Transverse colon (tissue), 4 donors: Measurements from ENCODE around the gene WDR26. TPM values are rescaled to one million over a fixed set of nuclear protein-coding genes. Genes with fewer than 3 reads are reported as not detected.

Experiments used
- DNase-seq: peaks from one replicate; pipeline ENCODE4 v3.0.0-alpha.2; 2019
- H3K27ac ChIP-seq, 4 donors: fragments of 200-600 bp; sonication (generic); 2 replicates each; pipeline ENCODE4 v1.5.1; 2016 to 2018; ENCODE audit warnings: inconsistent platforms in 4 of 4
- H3K27me3 ChIP-seq: fragments of 200-600 bp; sonication (generic); 2 replicates; pipeline ENCODE4 v1.5.1; 2017; ENCODE audit warnings: inconsistent platforms
- H3K36me3 ChIP-seq, 4 donors: fragments of 200-600 bp; sonication (generic); 2 replicates each; pipeline ENCODE4 v1.5.1; 2017 to 2019; ENCODE audit warnings: inconsistent platforms in 4 of 4
- H3K4me1 ChIP-seq, 4 donors: fragments of 200-600 bp; sonication (generic); 2 replicates each; pipeline ENCODE4 v1.5.1; 2017 to 2020; ENCODE audit warnings: inconsistent platforms in 4 of 4
- H3K4me3 ChIP-seq, 4 donors: fragments of 200-600 bp; sonication (generic); 1 replicate in 1 of 4; 2 replicates in 3 of 4; pipeline versions ENCODE4 v1.5.1 to v1.6.1; 2017 to 2019; ENCODE audit warnings: inconsistent platforms in 4 of 4
- H3K9me3 ChIP-seq, 2 donors: fragments of 200-600 bp; sonication (generic); 2 replicates each; pipeline ENCODE4 v1.5.1; 2017 to 2019; ENCODE audit warnings: inconsistent platforms in 2 of 2
- CTCF ChIP-seq, 5 experiments: fragments of 200-600 bp in 3 of 5; fragments of 450-650 bp in 2 of 5; sonication (generic) in 3 of 5; IDR thresholded peaks; 1 replicate in 2 of 5; 2 replicates in 3 of 5; pipeline ENCODE4 v1.5.1; 2016 to 2017; ENCODE audit warnings: antibody characterized with exemption in 5 of 5, inconsistent platforms in 3 of 5, mild to moderate bottlenecking in 2 of 5, moderate library complexity in 1 of 5
- EP300 ChIP-seq: sonication (generic); formaldehyde crosslinking; IDR thresholded peaks from one replicate; pipeline ENCODE4 v1.6.1; 2017; ENCODE audit warnings: antibody characterized with exemption, low read depth
- POLR2A ChIP-seq: fragments of 450-650 bp; IDR thresholded peaks from one replicate; pipeline ENCODE4 v1.6.1; 2016; ENCODE audit warnings: antibody characterized with exemption, mild to moderate bottlenecking, moderate library complexity
- POLR2AphosphoS5 ChIP-seq, 3 donors: sonication (generic); formaldehyde crosslinking; IDR thresholded peaks; one replicate each; pipeline ENCODE4 v1.6.1; 2016; ENCODE audit warnings: antibody characterized with exemption in 3 of 3
- WGBS, 2 donors: methylation state at CpG; one replicate each; pipeline ENCODE4 v1.1.5; 2018; ENCODE audit warnings: low coverage in 1 of 2; 5-methylcytosine and 5-hydroxymethylcytosine counted together
- in situ Hi-C, 4 donors: fragments of 200-750 bp; cut with MboI; loops; one replicate each; pipeline versions ENCODE4 v1.15.0 to v1.15.1; 2017; ENCODE audit warnings: low sequenced_read_pairs in 3 of 4, low pct_ligation_motif_present in 1 of 4, low pct_unique_long_range_greater_than_20kb in 1 of 4
- intact Hi-C: fragments of 100-400 bp; cut with DNase I; formaldehyde crosslinking; loops from one replicate; pipeline ENCODE4 v1.15.1; 2023; ENCODE audit warnings: low total_unique reads
- total RNA-seq, 4 donors: library from RNA; depleted of rRNA; stranded (reverse); fragments of >200 nt; gene quantifications; one replicate each; pipeline ENCODE4 v1.1.0, GENCODE V29; 2016

Gene WDR26
- total RNA-seq, 4 donors from 2014 or later = 77.4 to 127 (median 109) TPM

GRCh38 chr1:224377676-224378006 is 57.0 kb downstream of the WDR26 start:
- in situ Hi-C loops (no loop called here), intact Hi-C loops (loop anchor here (5.0 kb wide), 1 partner anchor 85 kb away; no protein-coding TSS in a partner anchor)
- DNase-seq = no peak
- Histone ChIP-seq H3K4me3 (no peak overlapping the region), H3K4me1 (peaks cover 0 to 10% (median 0%) of the 10 kb centered on the region in 4 donors), H3K9me3 (no peaks in the 10 kb centered on the region), H3K36me3 (peaks cover 0 to 31% (median 13%) of the 10 kb centered on the region in 4 donors), H3K27ac (peak overlapping the region in 1 of 4 donors; percentile 14), H3K27me3 (no peaks in the 10 kb centered on the region)
- 75% methylated on average over 2 of the region's 2 CpGs; no CpG with 5 or more reads in 1 of the 2 donors for WGBS, 2 donors
- TF ChIP-seq POLR2AphosphoS5 (IDR thresholded peaks at IDR 0.05) = no peak
- no peak for TF ChIP-seq POLR2A
- no peak for TF ChIP-seq EP300
- no peak for TF ChIP-seq CTCF (IDR thresholded peaks at IDR 0.05)

DNA sequence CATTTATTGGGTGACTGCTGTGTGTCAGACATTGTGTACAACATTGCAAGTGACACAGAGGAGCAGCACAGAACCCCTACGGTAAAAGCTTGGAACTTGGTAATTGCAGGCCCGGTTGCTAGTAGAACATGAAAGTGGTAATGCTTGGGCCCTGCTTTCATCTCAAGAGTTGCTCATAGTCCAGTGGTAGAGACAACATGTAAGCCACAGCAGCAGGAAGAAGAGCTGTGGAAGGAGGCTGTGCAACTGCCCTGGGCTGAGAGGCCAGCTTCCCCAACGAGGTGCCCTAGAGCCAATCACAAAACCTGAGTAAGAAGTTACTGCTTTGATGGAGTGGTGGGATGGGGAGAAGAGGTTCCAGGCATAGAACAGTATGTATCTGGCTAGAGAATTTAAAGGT is 59.5 kb downstream of the WDR26 start:
- WGBS, 2 donors = 79 to 86% methylated on average over 1 to 3 of the region's 3 CpGs
- DNase-seq = no peak
- in situ Hi-C loops = no loop called here
- H3K36me3 ChIP-seq = peaks cover 0 to 44% (median 21%) of the 10 kb centered on the region in 4 donors
- H3K9me3 ChIP-seq = no peaks in the 10 kb centered on the region
- H3K27me3 ChIP-seq = no peaks in the 10 kb centered on the region
- peaks cover 0 to 5% (median 0%) of the 10 kb centered on the region in 4 donors for H3K4me1 ChIP-seq
- intact Hi-C loops = loop anchor here (5.0 kb wide), 1 partner anchor 87 kb away; no protein-coding TSS in a partner anchor
- H3K27ac ChIP-seq = no peak overlapping the region
- no peak overlapping the region for H3K4me3 ChIP-seq
- TF ChIP-seq POLR2A (no peak), CTCF (IDR thresholded peaks at IDR 0.05) (no peak)

DNA sequence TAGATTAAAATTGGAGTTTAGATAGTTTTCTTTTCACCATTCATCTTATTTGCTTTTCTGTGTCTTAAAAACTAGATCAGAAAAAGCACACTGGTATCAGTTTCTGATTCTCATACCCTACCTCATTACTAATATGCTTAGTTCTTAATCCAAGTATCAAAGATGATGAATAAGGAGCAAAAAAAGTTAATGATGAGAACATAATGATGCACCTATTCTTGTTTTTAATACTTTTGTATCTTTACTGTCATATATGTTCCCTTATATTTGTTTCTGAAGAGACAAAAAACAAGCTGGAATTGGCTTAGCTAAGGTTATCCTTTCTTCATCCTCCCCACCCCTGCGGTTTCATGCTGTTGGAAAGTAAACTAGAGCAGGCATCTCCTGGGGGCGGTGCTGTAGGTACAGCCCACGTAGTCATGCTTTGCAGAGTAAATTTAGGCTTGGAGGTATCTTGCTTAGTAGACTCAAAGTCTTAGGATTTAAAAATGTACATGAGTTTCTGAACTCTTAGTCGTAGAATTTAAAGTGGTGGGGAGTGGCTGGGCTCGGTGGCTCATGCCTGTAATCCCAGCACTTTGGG is 61.5 kb downstream of the WDR26 start:
- no peaks in the 10 kb centered on the region for H3K27me3 ChIP-seq
- DNase-seq = no peak
- H3K4me1 ChIP-seq = peaks cover 0 to 5% (median 0%) of the 10 kb centered on the region in 4 donors
- H3K27ac ChIP-seq = no peak overlapping the region
- peaks cover 0 to 62% (median 31%) of the 10 kb centered on the region in 4 donors for H3K36me3 ChIP-seq
- H3K4me3 ChIP-seq = no peak overlapping the region
- intact Hi-C loops = no loop called here
- H3K9me3 ChIP-seq = no peaks in the 10 kb centered on the region
- TF ChIP-seq POLR2AphosphoS5 (IDR thresholded peaks at IDR 0.05) = no peak
- WGBS, 2 donors = 86 to 92% methylated on average over 3 to 5 of the region's 5 CpGs
- in situ Hi-C loops = no loop called here

GRCh38 chr1:224368409-224368808 is 66.2 kb downstream of the WDR26 start:
- H3K36me3 ChIP-seq = peaks cover 0 to 51% (median 24%) of the 10 kb centered on the region in 4 donors
- TF ChIP-seq POLR2A (no peak), CTCF (IDR thresholded peaks at IDR 0.05) (no peak), EP300 (no peak), POLR2AphosphoS5 (IDR thresholded peaks at IDR 0.05) (no peak)
- WGBS, 2 donors = 88 to 94% methylated on average over 5 of the region's 5 CpGs

GRCh38 chr1:224359207-224359606 is 75.4 kb downstream of the WDR26 start:
- Histone ChIP-seq H3K4me1 (peaks cover 7 to 50% (median 22%) of the 10 kb centered on the region in 4 donors), H3K27ac (no peak overlapping the region), H3K4me3 (no peak overlapping the region), H3K9me3 (no peaks in the 10 kb centered on the region), H3K27me3 (no peaks in the 10 kb centered on the region), H3K36me3 (peaks cover 0 to 5% (median 0%) of the 10 kb centered on the region in 4 donors)
- in situ Hi-C loops = no loop called here
- intact Hi-C loops = loop anchor here (5.0 kb wide), 1 partner anchor 78 kb away; no protein-coding TSS in a partner anchor
- DNase-seq = no peak
- WGBS, 2 donors = 57 to 79% methylated on average over 1 to 3 of the region's 3 CpGs
- TF ChIP-seq POLR2A = no peak
- no peak for TF ChIP-seq EP300
- TF ChIP-seq POLR2AphosphoS5 (IDR thresholded peaks at IDR 0.05) = no peak
- TF ChIP-seq CTCF (IDR thresholded peaks at IDR 0.05) = no peak

More at GRCh38 chr1:224368409-224368808, 66.2 kb downstream of the WDR26 start:
- Histone ChIP-seq H3K4me1 (no peaks in the 10 kb centered on the region), H3K27me3 (no peaks in the 10 kb centered on the region), H3K4me3 (no peak overlapping the region), H3K27ac (no peak overlapping the region), H3K9me3 (no peaks in the 10 kb centered on the region)
- no peak for DNase-seq
- in situ Hi-C loops = no loop called here
- intact Hi-C loops = no loop called here
